Left renal cortex interstitium (tissue), 4 donors: ENCODE results near the gene CEACAM20. TPM values are rescaled to one million over a fixed set of nuclear protein-coding genes. Genes with fewer than 3 reads are reported as not detected.
A peak's percentile ranks its signal among the peaks of the same experiment; 100 is the strongest.
"Not testable (repeated sequence)": the region's sequence is repeated elsewhere in the genome, so short reads cannot be mapped to it uniquely, and the experiment has no call there.

Experiments used
- DNase-seq, 4 donors: peaks; one replicate each; pipeline ENCODE4 v3.0.0-alpha.2; 2013; ENCODE audit warnings: low read depth in 4 of 4, low spot score in 2 of 4, missing footprints in 1 of 4
- polyA plus RNA-seq, 4 donors: library from polyadenylated mRNA; unstranded; fragments of 120-200 nt; gene quantifications; one replicate each; pipeline ENCODE4 v1.2.1, GENCODE V29; 2013; ENCODE audit not compliant: insufficient read length in 4 of 4

CEACAM20 gene
- polyA plus RNA-seq, 4 donors: not detected

DNA sequence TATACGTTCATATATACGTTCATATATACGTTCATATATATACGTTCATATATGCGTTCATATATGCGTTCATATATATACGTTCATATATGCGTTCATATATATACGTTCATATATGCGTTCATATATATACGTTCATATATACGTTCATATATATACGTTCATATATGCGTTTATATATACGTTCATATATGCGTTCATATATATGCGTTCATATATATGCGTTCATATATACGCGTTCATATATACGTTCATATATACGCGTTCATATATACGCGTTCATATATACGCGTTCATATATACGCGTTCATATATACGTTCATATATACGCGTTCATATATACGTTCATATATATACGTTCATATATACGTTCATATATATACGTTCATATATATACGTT is 21.5 kb upstream of the CEACAM20 start:
- DNase-seq: not testable (repeated sequence)

DNA sequence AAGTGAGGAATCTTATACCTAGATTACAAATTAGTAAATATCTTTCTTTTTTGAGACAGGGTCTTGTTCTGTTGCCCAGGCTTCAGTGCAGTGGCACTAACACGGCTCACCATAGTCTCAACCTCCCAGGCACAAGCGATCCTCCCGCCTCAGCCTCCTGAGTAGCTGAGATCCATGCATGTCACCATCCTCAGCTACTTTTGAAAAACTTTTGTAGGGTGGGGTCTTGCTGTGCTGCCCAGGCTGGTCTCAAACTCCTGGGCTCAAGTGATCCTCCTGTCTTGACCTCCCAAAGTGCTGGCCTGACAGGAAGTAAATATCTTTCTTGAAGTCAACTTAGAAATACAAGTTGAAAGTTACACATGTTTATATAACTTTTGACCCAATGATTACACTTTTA is 20.0 kb upstream of the CEACAM20 start:
- no peak for DNase-seq

DNA sequence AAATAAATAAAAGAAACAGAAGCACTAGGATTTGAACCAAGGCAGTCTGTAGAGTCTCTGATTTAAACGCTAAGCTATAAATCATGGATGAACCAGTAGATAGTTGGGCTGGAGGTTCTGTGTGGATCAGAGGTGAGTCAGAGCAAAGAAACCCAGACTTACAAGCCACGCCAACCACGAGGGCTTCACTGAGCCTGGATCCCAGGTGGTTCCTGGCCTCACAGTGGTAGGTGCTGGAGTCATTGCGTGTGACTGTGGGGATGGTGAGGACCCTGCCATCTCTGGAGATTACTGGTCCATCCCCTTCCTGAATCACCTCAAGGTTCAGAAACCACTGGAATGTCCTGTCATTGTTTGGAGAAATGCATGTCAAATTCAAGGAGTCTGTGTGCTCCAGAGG is 19.3 kb upstream of the CEACAM20 start:
- DNase-seq: no peak

DNA sequence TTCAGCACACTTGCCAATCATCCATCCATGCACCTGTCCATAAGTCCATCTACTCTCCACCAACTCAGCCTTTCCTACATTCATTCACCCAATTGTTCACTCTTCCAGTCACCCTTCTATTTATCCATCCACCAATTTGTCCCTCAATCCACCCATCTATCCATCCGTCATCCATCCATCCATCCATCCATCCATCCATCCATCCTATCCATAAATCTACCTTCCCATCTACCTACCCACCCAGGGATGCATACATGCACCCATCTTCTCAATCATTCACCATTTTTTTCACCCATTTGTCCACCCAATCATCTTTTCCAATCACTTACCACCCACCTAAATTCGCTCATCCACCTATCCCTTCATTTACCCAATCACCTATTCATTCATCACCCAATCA is 14.6 kb upstream of the CEACAM20 start:
- no peak for DNase-seq

DNA sequence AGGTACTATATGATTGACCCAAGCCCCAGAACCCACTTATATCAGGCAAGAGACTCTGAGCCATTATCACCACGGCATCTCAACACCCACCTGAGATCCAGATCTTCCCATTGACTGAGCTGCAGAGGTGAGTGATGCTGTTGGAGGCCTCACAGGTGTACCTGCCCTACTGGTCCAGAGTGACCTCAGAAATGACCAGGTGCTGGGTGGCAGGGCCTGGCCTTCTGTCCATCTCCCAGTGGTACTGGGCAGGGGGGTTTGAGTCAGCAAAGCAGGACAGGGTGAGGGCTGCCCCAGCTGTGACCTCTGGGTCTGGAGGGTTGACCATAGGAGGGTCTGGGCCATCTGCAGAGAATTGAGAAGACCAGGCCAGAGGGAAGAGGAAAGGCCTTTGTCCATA is 13.2 kb upstream of the CEACAM20 start:
- DNase-seq: no peak

DNA sequence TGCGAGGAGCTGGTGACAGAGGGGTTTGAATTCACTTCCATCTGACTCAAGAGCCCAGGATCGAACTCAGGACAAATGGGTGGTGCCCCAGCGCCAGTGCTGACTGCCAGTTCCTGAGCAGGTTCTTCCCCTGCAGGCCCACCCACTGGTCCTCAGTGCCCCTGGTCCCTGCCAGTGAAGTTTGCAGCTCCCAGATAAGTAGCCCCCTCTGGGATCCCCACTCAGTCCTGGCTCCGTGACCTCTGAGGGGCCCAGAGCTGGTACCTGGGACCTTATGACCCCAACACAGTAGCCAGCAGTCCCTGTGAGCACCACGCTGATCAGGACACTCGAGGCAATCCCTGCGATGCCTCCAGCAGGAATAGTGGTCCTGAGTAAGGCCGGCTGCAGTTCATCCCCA is 11.3 kb upstream of the CEACAM20 start:
- no peak for DNase-seq

DNA sequence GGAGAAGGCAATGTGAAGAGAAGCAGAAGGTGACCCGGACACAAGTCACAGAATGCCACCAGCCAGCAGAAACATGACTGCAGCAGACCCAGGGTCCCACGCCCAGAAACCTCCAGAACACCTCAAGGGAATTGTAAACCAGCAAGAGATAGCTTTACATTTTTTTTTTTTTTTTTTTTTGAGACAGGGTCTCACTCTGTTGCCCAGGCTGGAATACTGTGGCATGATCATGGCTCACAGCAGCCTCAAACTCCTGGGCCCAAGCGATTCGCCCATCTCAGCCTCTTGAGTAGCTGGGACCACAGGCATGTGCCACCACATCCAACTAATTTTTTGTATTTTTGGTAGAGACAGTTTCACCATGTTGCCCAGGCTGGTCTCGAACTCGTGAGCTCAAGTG is 10.5 kb upstream of the CEACAM20 start:
- DNase-seq: no peak

DNA sequence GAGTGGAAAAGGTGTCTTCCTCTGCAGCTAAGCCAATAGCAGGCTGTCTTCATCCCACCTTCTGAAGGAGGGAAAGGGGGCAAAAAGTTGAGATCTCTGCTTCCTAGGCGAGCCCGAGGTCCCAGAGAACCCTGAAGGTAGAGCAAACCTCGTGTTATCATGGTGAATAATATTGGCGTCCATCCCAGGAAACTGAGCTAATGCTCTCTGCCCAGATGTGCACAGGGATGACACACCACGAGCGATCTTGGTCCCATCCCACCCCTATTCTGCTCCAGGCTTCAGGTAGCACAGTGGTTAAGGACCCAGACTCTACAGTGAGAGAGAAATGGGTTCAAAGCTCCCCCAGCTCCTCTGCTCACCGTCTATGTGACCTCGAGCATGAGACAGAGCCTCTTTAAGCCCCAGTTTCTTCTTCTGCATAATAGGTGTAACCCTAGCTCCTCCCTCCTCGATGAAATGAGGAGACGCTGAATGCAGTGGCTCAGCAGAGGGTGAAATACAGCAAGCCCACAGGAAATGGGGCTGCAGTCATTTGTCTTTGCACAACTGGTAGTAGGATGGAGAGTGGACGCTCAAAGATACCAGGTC is 9.9 kb upstream of the CEACAM20 start:
- DNase-seq: no peak

DNA sequence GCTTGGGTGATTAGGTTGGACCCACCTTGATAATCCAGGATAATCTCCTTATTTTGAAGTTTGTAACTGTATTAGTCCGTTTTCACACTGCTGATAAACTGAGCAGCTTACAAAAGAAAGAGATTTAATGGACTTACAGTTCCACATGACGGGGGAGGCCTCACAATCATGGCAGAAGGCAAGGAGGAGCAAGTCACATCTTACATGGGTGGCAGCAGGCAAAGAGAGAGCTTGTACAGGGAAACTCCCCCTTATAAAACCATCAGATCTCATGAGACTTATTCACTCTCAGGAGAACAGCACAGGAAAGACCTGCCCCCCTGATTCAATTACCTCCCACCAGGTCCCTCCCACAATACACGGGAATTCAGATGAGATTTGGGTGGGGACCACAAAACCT is 5.9 kb upstream of the CEACAM20 start:
- DNase-seq: not testable (repeated sequence)

DNA sequence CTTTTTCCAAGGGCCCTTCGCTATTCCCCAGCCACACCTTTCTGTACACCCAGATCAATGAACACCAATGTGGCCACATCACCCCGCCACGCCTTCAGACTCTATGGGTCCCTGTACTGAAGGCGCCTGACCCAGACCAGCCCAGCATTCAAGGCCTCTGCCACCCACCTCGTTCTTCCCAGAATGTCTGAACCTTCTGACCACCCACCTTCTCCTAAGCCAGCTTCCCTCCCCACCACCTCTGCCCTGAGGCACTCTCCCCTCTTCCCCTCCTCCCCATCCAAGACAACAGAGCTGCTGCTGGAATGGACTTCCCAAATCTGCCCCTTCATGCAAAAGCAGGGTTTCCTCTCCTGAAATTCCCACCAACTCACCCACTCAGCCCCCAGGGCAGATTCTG is 3.3 kb upstream of the CEACAM20 start:
- no peak for DNase-seq

DNA sequence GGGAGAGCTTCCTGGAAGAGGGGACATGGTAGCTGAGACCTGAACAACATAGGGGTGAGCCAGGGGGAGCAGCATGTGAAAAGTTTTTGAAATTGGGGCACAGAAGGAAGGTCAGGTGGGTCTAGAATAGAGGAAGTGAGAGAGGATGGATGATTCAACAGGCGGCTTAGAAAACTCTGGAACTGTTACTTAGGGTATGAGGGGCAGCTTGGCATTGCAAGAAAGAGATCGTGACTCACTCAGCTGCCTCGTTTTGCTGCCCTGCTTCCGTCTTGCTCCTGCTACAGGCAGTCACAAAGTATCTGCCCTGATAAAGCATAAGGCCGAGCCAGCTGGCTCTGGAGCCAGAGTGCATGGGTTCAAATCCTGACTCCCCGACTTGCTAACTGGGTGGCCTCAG is 1.3 kb upstream of the CEACAM20 start:
- no peak for DNase-seq

DNA sequence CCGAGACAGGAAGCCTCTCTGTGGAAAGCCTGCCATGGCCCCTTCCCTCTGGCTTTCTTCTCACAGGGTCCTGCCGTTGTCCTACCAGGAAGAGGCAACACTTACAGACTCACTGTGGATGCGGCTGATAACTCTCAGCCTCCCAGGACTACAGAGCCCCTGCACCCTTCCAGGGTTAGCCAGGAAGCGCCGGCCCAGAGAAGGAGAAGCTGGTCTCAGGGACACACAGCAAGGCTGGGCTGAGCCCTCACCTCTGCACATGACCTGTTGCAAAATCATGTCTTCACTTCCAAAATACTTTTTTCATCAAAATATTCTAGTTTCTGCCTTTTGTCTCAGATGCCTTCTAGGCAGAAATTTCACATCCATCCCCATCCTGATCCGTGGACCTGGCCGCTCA is 1.9 kb downstream of the CEACAM20 start:
- DNase-seq: no peak

DNA sequence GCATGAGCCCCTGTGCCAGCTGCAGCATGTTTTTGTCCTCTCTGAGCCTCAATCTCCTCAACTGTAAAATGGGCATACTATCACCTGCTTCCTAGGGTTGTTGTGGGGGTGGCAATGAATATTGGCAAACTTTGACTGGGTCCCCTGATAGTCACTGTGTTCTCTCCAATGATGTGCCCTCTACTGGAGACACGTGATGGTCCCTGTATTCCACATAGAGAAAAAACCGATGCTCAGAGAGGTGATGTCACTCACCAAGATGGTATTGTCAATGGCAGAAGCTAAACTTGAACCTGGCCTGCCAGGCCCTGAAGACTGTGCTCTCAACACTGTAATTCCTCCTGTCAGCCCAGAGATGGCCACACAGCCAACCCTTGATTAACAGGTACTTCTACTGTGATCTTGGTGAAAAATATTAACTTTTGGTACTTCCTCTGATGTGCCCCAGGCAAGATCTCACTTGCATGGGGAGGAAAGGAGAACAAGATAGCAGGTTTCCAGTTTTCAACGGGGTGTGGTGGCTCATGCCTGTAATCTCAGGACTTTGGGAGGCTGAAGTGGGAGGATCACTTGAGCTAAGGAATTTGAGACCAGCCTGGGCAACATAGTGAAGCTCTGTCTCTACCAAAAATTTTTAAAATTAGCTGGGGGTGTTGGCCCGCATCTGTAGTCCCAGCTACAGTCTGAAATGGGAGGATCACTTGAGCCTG is 3.6 kb downstream of the CEACAM20 start:
- no peak for DNase-seq

DNA sequence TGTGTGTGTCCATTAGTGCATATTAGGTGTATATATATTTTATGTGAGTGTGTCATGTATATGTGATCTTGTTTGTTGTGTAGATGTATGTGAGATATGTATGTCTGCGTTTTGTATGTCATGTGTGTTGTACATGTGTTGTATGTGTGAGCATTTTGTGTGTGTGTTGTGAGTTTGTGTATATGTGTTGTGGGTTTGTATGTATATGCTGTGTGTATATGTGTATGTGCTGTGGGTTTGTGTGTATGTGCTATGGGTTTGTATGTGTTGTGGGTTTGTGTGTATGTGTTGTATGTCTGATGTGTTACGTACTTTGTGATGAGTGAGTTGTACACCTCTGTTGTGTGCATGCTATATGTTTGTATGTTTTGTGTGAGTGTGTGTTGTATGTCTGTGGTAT is 8.1 kb downstream of the CEACAM20 start:
- no peak for DNase-seq

DNA sequence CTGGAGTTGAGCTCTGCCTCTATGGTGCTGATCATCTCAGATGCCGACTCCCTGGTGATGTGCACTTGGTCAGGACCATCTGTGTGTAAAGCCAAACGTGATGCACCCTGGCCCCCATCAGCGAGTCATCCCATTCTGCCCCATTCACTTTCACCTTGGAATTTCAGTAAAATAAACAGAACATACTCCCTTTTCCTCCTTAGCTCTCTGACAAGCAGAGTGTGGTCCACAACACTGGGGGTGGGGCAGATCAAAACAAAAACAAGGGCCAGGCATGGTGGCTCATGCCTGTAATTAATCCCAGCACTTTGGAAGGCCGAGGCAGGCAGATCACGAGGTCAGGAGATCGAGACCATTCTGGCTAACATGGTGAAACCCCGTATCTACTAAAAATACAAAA is 12.3 kb downstream of the CEACAM20 start:
- no peak for DNase-seq

DNA sequence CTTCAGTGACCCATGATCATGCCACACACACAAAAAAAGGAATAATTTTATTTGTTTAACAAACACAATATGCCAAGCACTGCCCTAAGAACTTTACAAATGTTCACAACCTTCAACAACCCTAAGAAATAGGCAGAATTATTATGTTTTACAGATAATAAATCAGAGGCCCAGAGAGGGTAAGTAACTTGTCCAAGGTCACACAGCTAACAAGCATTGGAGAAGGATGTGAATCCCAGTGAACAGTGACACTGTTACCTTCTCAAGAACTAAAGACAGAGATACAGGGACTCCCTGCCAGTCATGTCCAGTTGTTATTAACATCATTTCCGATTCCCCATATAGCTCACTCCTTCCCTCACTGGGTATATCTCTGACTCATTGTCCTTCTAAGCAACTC is 13.6 kb downstream of the CEACAM20 start:
- DNase-seq: no peak

DNA sequence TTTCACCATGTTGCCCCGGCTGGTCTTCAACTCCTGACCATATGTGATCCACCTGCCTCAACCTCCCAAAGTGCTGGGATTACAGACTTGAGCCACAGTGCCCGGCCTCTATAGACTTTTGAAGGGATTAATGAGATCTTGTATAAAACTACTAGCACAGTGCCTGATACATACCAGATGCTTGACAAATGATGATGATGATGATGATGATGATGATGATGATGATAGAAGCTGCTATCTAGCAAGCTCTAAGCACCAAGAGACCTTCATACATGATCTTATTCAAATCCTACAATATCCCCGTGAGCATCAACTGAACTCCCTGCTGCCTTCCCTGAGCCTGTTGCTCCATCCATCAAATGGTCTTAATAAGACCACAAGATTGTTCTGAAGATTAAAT is 14.4 kb downstream of the CEACAM20 start:
- DNase-seq: no peak

DNA sequence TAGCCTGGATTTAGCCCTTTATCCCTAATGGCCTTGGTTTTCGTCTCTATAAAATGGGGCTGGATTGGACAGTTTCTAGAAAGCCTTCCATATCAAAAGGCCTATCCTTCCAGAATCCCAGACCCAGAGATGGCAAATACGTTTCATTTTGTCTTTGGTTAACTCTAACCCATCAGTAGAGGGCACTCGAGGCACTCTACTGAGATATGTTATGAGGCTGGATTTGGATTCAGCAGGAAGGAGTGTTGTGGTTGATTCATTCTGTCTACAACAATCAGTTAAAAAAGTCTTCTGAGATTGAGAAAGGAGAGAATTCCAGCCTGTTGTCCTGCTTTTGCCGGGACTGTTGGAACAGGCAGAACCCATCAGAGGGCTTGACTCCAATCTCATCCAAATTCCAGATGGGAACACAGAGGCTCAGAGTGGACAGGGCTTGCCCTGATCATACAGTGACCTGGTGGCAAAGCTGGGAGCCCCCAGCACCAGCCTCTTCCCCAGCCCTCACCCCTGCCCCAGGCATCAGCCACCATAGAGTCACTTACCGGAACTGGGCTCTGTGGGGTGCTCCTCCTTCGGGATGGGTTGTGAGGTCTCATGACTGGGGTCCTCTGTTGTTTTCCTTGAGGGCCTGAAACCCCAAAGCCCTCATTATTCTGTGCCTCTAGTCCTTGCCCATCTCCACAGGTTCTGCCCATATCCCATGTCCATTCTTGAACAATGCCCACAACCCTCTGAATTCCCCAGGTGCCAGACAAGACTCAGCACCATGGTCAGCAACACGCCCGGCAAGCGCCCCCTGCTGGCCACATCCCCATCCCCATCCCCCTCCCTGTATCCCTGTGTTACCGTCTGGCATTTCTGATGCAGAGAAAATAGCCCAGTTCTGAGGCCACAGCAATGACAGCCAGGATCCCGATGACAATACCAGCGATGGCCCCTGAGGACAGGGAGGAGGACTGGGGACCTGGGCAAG is 16.9 kb downstream of the CEACAM20 start:
- no peak for DNase-seq

DNA sequence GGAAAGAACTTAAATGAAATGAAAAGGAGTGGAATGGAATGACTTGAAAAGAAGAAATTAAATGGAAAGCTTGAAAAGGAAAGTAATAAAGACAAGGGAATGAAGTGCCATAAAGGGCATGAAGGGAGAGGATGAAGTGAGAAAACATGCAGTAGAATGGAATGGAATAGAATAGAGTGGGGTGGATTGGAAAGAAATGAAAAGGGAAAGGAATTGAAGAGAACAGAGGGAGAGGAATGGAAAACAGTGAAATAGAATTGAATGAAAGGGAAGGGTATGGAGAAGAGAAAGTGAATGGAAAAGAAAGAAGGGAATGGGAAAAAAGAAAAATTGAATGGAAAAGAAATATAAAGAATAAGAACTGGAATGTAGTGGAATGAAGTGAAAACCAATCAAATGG is 20.0 kb downstream of the CEACAM20 start:
- no peak for DNase-seq

DNA sequence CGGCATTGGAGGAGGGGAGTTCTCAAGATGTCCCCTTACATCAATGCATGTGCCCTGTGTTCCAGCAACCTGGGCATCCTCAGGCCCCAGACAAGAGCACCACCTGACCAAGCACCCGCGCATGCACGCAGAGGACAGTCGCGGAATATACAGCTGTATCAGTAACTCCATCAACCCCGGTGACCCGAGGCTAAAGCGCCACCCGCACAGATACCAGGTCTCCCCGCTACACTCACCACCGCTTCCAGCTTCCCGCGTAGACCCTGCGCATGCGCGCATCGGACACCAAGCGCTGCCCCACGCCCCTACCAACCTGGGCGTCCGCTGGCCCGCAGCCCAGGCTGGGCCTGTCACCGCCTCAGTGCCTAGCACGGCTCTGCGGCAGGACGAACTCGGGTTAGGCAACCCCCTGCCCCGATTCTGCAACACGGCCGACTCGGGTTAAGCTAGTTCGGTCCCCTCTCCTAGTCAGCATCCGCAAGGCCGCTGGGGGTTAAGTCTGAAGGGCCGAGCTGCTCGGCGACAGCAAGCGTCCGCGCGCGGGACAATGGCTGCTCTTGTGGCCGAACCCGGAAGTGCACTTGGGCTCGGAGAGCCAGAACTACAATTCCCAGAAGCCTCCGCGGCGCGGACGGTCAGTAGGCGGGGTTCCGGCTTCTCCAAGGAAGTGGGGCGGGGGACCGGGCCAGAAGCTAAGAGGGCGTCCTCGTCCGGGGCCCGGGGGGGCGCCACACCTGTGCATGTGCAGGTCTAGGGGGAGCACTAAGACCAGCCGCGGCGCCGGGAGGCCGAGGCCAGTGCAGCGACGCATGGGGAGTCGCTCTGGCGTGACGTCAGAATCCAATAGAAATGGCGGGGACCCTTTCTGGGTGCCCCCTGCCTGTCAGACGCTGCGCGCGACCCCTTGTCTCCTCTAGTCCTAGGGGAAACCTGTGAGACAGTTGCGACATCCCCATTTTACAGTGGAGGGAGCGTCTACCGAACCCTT is 29.2 kb downstream of the CEACAM20 start, which contains the start of gene ZNF180:
Gene ZNF180, minus strand, starts transcription at position 561 of the 988 bp plus-strand sequence. CDS start 3,188 bp downstream, outside the sequence.
- peak; percentile 93 to 96 (median 95) for DNase-seq
